Mammary epithelial cell (primary cell): ENCODE data around the gene SH3RF3.

ENCODE experiments used
- CTCF ChIP-seq, 2 donors: IDR thresholded peaks in 1 of 2; conservative IDR thresholded peaks in 1 of 2; 2 replicates each; pipeline ENCODE4 v1.5.1; 2011 to 2012; ENCODE audit warnings: inconsistent platforms in 2 of 2, low read length in 2 of 2, mild to moderate bottlenecking in 2 of 2, control low read depth in 1 of 2, low read depth in 1 of 2; ENCODE audit not compliant: insufficient read depth in 1 of 2; ENCODE audit errors: extremely low read depth in 1 of 2
- EZH2 ChIP-seq: IDR thresholded peaks from 2 replicates; pipeline ENCODE4 v1.6.1; 2012; ENCODE audit warnings: low read length, inconsistent platforms, borderline replicate concordance

- TF ChIP-seq CTCF (conservative IDR thresholded peaks at IDR 0.05 in 1 of 2, IDR thresholded peaks at IDR 0.05 in 1 of 2; ENCODE audit: extremely low read depth in 1 of 2, insufficient read depth in 1 of 2, low read depth in 1 of 2, low read length in 2 of 2) (no peak), EZH2 (no peak)
Observed at GRCh38 chr2:109404681-109405080, 275.7 kb downstream of the SH3RF3 start.
